Measurements from ENCODE around the gene MBD3L2.
"Not testable (repeated sequence)": the region's sequence is repeated elsewhere in the genome, so short reads cannot be mapped to it uniquely, and the experiment has no call there.

DNA sequence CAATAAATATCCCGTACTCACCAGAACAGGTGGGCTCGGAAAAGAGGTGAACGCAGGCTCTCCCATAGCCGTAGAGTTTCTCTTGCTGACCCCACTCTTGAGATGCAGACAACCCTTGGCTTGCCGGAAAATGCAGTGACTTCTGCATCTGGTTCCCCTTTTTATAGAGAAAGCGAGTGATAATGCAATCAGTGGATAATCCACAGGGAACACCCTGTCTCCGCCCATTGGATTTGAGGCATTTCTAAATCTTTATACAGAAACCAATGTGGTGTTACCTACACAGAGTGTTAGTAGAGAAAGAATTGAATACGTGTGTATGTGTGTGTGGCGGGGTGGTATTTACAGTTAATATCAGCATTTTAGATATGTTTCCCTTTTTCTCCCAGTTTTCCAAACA, 9.0 kb upstream of the MBD3L2 start, which contains the start of gene MBD3L4:
- not testable (repeated sequence) for TF ChIP-seq CTCF (IDR thresholded peaks at IDR 0.05 in 8 of 11, conservative IDR thresholded peaks at IDR 0.05 in 3 of 11); POLR2AphosphoS5 (IDR thresholded peaks at IDR 0.05)

Measured in spleen (tissue), 7 donors.